ENCODE measurements around the gene CLSTN2.

The CLSTN2 gene

GRCh38 chr3:140505213-140505612, 570.2 kb downstream of the CLSTN2 start:
- H3K4me1 ChIP-seq (ENCODE audit: control insufficient read depth in 2 of 2, insufficient read depth in 1 of 2, low read depth in 1 of 2, low read length in 2 of 2) = peaks cover 4 to 16% of the 10 kb centered on the region in 2 donors
- H2AFZ ChIP-seq (ENCODE audit: low read length) = no peak overlapping the region
- H3K36me3 ChIP-seq (replicated peaks in 1 of 2; ENCODE audit: control insufficient read depth in 2 of 2, insufficient read depth in 2 of 2, low read length in 2 of 2) = no peaks in the 10 kb centered on the region
- H2AK5ac ChIP-seq (ENCODE audit: low read depth, low read length) = no peak overlapping the region
- WGBS, 2 donors (ENCODE audit: extremely low coverage in 2 of 2, insufficient read length in 2 of 2, insufficient replicate concordance in 1 of 2) = no CpG with 5 or more reads among the region's 3 CpGs
- H3K9ac ChIP-seq (ENCODE audit: low read depth, low read length, poor library complexity) = no peak overlapping the region
- H2BK12ac ChIP-seq (ENCODE audit: low read length) = no peak overlapping the region
- H2BK5ac ChIP-seq (ENCODE audit: low read length) = no peak overlapping the region
- H3K9me3 ChIP-seq (replicated peaks in 1 of 2; ENCODE audit: control insufficient read depth in 2 of 2, insufficient read depth in 1 of 2, low read depth in 1 of 2, low read length in 2 of 2) = no peaks in the 10 kb centered on the region
- no peak overlapping the region for H4K8ac ChIP-seq (ENCODE audit: low read depth, low read length)
- no peak overlapping the region for H3K4ac ChIP-seq (ENCODE audit: low read length)
- H3K79me1 ChIP-seq (ENCODE audit: low read depth, low read length) = no peaks in the 10 kb centered on the region
- peak; percentile 18 for DNase-seq (ENCODE audit: low spot score)
- no peak overlapping the region for H3K27ac ChIP-seq (replicated peaks; ENCODE audit: low read length)
- no peak overlapping the region for H3K23ac ChIP-seq (ENCODE audit: low read depth, low read length, poor library complexity)
- no peak overlapping the region for H3K18ac ChIP-seq (ENCODE audit: low read length)
- H2BK120ac ChIP-seq (ENCODE audit: low read depth, low read length) = no peak overlapping the region
- H2BK15ac ChIP-seq (ENCODE audit: low read length) = no peak overlapping the region
- H3K4me3 ChIP-seq (ENCODE audit: low read length in 2 of 2) = no peak overlapping the region
- H4K91ac ChIP-seq (ENCODE audit: low read depth, low read length, poor library complexity) = no peak overlapping the region
- no peak overlapping the region for H3K14ac ChIP-seq (ENCODE audit: low read length)
- H3K4me2 ChIP-seq (ENCODE audit: insufficient read depth, low read length, poor library complexity, severe bottlenecking) = no peak overlapping the region
- no peaks in the 10 kb centered on the region for H3K27me3 ChIP-seq (ENCODE audit: control insufficient read depth in 3 of 3, insufficient read depth in 3 of 3, low read depth in 1 of 3, low read length in 3 of 3)

GRCh38 chr3:140505876-140506275, 570.9 kb downstream of the CLSTN2 start:
- Histone ChIP-seq H3K23ac (ENCODE audit: low read depth, low read length, poor library complexity) (no peak overlapping the region), H3K4me2 (ENCODE audit: insufficient read depth, low read length, poor library complexity, severe bottlenecking) (no peak overlapping the region), H3K14ac (ENCODE audit: low read length) (no peak overlapping the region), H3K27me3 (ENCODE audit: control insufficient read depth in 3 of 3, insufficient read depth in 3 of 3, low read depth in 1 of 3, low read length in 3 of 3) (no peaks in the 10 kb centered on the region), H3K4me1 (ENCODE audit: control insufficient read depth in 2 of 2, insufficient read depth in 1 of 2, low read depth in 1 of 2, low read length in 2 of 2) (peaks cover 4 to 20% of the 10 kb centered on the region in 2 donors), H2AFZ (ENCODE audit: low read length) (no peak overlapping the region), H4K91ac (ENCODE audit: low read depth, low read length, poor library complexity) (no peak overlapping the region), H2BK120ac (ENCODE audit: low read depth, low read length) (no peak overlapping the region), H2BK5ac (ENCODE audit: low read length) (no peak overlapping the region), H3K4ac (ENCODE audit: low read length) (no peak overlapping the region), H3K79me1 (ENCODE audit: low read depth, low read length) (no peaks in the 10 kb centered on the region), H4K8ac (ENCODE audit: low read depth, low read length) (no peak overlapping the region), H3K9me3 (replicated peaks in 1 of 2; ENCODE audit: control insufficient read depth in 2 of 2, insufficient read depth in 1 of 2, low read depth in 1 of 2, low read length in 2 of 2) (no peaks in the 10 kb centered on the region), H2BK12ac (ENCODE audit: low read length) (no peak overlapping the region), H3K4me3 (ENCODE audit: low read length in 2 of 2) (no peak overlapping the region), H2AK5ac (ENCODE audit: low read depth, low read length) (no peak overlapping the region), H3K27ac (replicated peaks; ENCODE audit: low read length) (no peak overlapping the region), H2BK15ac (ENCODE audit: low read length) (no peak overlapping the region), H3K36me3 (replicated peaks in 1 of 2; ENCODE audit: control insufficient read depth in 2 of 2, insufficient read depth in 2 of 2, low read length in 2 of 2) (no peaks in the 10 kb centered on the region), H3K18ac (ENCODE audit: low read length) (no peak overlapping the region), H3K9ac (ENCODE audit: low read depth, low read length, poor library complexity) (no peak overlapping the region)
- no CpG with 5 or more reads among the region's 4 CpGs for WGBS, 2 donors (ENCODE audit: extremely low coverage in 2 of 2, insufficient read length in 2 of 2, insufficient replicate concordance in 1 of 2)
- no peak for DNase-seq (ENCODE audit: low spot score)

GRCh38 chr3:140508550-140508949, 573.6 kb downstream of the CLSTN2 start:
- Histone ChIP-seq H2AK5ac (ENCODE audit: low read depth, low read length) (no peak overlapping the region), H3K23ac (ENCODE audit: low read depth, low read length, poor library complexity) (no peak overlapping the region), H3K4me1 (ENCODE audit: control insufficient read depth in 2 of 2, insufficient read depth in 1 of 2, low read depth in 1 of 2, low read length in 2 of 2) (peaks cover 4 to 20% of the 10 kb centered on the region in 2 donors), H2BK5ac (ENCODE audit: low read length) (no peak overlapping the region), H3K27ac (replicated peaks; ENCODE audit: low read length) (no peak overlapping the region), H2BK15ac (ENCODE audit: low read length) (no peak overlapping the region), H3K18ac (ENCODE audit: low read length) (no peak overlapping the region), H3K4me2 (ENCODE audit: insufficient read depth, low read length, poor library complexity, severe bottlenecking) (no peak overlapping the region), H2BK12ac (ENCODE audit: low read length) (no peak overlapping the region), H3K4ac (ENCODE audit: low read length) (no peak overlapping the region), H3K27me3 (ENCODE audit: control insufficient read depth in 3 of 3, insufficient read depth in 3 of 3, low read depth in 1 of 3, low read length in 3 of 3) (no peaks in the 10 kb centered on the region), H2AFZ (ENCODE audit: low read length) (no peak overlapping the region), H3K9ac (ENCODE audit: low read depth, low read length, poor library complexity) (no peak overlapping the region), H3K4me3 (ENCODE audit: low read length in 2 of 2) (no peak overlapping the region), H4K91ac (ENCODE audit: low read depth, low read length, poor library complexity) (no peak overlapping the region), H3K14ac (ENCODE audit: low read length) (no peak overlapping the region), H4K8ac (ENCODE audit: low read depth, low read length) (no peak overlapping the region), H2BK120ac (ENCODE audit: low read depth, low read length) (no peak overlapping the region), H3K79me1 (ENCODE audit: low read depth, low read length) (no peaks in the 10 kb centered on the region), H3K36me3 (replicated peaks in 1 of 2; ENCODE audit: control insufficient read depth in 2 of 2, insufficient read depth in 2 of 2, low read length in 2 of 2) (no peaks in the 10 kb centered on the region), H3K9me3 (replicated peaks in 1 of 2; ENCODE audit: control insufficient read depth in 2 of 2, insufficient read depth in 1 of 2, low read depth in 1 of 2, low read length in 2 of 2) (no peaks in the 10 kb centered on the region)
- WGBS, 2 donors (ENCODE audit: extremely low coverage in 2 of 2, insufficient read length in 2 of 2, insufficient replicate concordance in 1 of 2) = no CpG with 5 or more reads among the region's 3 CpGs
- no peak for DNase-seq (ENCODE audit: low spot score)

GRCh38 chr3:140509534-140509933, 574.5 kb downstream of the CLSTN2 start:
- no peaks in the 10 kb centered on the region for H3K27me3 ChIP-seq (ENCODE audit: control insufficient read depth in 3 of 3, insufficient read depth in 3 of 3, low read depth in 1 of 3, low read length in 3 of 3)
- no peaks in the 10 kb centered on the region for H3K9me3 ChIP-seq (replicated peaks in 1 of 2; ENCODE audit: control insufficient read depth in 2 of 2, insufficient read depth in 1 of 2, low read depth in 1 of 2, low read length in 2 of 2)
- H3K79me1 ChIP-seq (ENCODE audit: low read depth, low read length) = no peaks in the 10 kb centered on the region
- no peak overlapping the region for H4K8ac ChIP-seq (ENCODE audit: low read depth, low read length)
- H3K4ac ChIP-seq (ENCODE audit: low read length) = no peak overlapping the region
- no peak overlapping the region for H2AK5ac ChIP-seq (ENCODE audit: low read depth, low read length)
- DNase-seq (ENCODE audit: low spot score) = no peak
- no peak overlapping the region for H2BK15ac ChIP-seq (ENCODE audit: low read length)
- no peak overlapping the region for H2BK12ac ChIP-seq (ENCODE audit: low read length)
- H3K14ac ChIP-seq (ENCODE audit: low read length) = no peak overlapping the region
- no peak overlapping the region for H3K4me2 ChIP-seq (ENCODE audit: insufficient read depth, low read length, poor library complexity, severe bottlenecking)
- no CpG with 5 or more reads among the region's 2 CpGs for WGBS, 2 donors (ENCODE audit: extremely low coverage in 2 of 2, insufficient read length in 2 of 2, insufficient replicate concordance in 1 of 2)
- no peak overlapping the region for H3K9ac ChIP-seq (ENCODE audit: low read depth, low read length, poor library complexity)
- H2AFZ ChIP-seq (ENCODE audit: low read length) = no peak overlapping the region
- no peak overlapping the region for H4K91ac ChIP-seq (ENCODE audit: low read depth, low read length, poor library complexity)
- no peak overlapping the region for H3K27ac ChIP-seq (replicated peaks; ENCODE audit: low read length)
- no peak overlapping the region for H2BK5ac ChIP-seq (ENCODE audit: low read length)
- no peak overlapping the region for H3K18ac ChIP-seq (ENCODE audit: low read length)
- peaks cover 4 to 19% of the 10 kb centered on the region in 2 donors for H3K4me1 ChIP-seq (ENCODE audit: control insufficient read depth in 2 of 2, insufficient read depth in 1 of 2, low read depth in 1 of 2, low read length in 2 of 2)
- no peak overlapping the region for H3K23ac ChIP-seq (ENCODE audit: low read depth, low read length, poor library complexity)
- H2BK120ac ChIP-seq (ENCODE audit: low read depth, low read length) = no peak overlapping the region
- no peak overlapping the region for H3K4me3 ChIP-seq (ENCODE audit: low read length in 2 of 2)
- no peaks in the 10 kb centered on the region for H3K36me3 ChIP-seq (replicated peaks in 1 of 2; ENCODE audit: control insufficient read depth in 2 of 2, insufficient read depth in 2 of 2, low read length in 2 of 2)

Measured in neuronal stem cell (in vitro differentiated cells).